ENCODE measurements around the gene LRRFIP2. TPM values are rescaled to one million over a fixed set of nuclear protein-coding genes. Genes with fewer than 3 reads are reported as not detected.

The LRRFIP2 gene
- total RNA-seq, 1 donor from 2014 or later, result 54.0 TPM

DNA sequence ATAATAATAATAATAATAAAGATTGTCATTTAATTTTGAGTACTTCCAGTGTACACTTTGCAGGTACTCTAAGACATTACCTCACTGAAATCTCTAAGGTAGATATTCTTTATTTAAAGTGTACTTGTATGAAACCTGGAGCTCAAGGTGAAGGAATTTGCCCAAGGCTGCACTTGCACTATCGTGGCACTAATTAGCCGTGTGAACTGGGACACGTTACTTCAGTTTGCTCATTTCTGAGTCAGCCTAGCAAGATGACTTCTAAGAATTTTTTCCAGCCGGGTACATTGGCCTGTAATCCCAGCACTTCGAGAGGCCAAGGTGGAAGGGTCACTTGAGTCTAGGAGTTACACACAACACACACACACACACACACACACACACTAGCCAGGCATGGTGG, 147.5 kb downstream of the LRRFIP2 start:
- no peak for DNase-seq (ENCODE audit: low spot score)

DNA sequence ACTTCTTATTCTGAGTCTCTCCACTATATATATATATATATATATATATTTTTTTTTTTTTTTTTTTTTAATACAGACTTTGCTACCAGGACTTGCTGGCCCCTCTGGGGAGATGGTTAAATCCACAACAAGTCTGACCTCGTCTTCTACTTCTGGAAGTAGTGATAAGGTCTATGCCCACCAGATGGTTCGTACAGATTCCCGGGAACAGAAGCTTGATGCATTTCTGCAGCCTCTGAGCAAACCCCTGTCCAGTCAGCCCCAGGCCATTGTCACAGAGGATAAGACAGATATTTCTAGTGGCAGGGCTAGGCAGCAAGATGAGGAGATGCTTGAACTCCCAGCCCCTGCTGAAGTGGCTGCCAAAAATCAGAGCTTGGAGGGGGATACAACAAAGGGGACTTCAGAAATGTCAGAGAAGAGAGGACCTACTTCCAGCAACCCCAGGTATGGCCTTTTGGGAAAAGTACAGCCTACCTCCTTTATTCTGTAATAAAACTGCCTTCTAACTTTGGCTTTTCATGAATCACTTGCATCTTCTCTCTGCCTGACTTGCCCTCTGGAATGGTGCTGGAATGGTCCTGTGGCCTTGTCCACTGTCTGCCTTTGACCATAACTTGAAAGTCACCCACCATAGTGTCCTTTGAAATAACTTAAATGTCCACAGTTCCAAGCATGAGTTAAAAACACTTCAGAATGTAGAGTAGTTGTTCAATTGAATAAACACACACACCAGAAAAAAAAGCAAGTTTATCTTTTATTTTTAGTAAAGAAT, 148.6 kb downstream of the LRRFIP2 start:
- DNase-seq (ENCODE audit: low spot score), result no peak

DNA sequence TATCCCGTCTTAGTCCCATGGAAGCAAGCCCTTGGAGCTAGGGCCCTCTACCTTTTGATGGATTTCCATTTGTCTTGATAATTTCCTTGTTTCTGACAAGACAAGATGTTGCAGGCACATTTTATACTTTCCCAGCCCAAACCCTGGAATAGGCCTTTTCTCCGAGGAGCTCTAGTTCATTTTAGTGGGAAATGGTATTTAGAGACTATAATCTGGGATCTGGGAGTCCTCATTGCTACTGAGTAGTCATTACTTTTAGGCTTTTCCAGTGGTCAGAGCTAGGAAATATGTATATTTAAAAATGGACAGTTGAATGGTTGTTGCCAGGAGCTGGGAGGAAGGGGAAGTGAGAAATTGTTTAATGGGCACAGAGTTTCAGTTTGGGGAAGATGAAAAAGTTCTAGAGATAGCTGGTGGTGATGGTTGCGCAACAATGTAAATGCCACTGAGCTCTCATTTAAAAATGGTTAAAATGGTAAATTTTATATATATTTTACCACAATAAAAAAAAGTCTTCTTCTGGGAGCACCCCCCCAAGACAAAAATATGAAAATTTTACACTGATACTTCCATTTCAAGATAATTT, 149.5 kb downstream of the LRRFIP2 start:
- no peak for DNase-seq (ENCODE audit: low spot score)

DNA sequence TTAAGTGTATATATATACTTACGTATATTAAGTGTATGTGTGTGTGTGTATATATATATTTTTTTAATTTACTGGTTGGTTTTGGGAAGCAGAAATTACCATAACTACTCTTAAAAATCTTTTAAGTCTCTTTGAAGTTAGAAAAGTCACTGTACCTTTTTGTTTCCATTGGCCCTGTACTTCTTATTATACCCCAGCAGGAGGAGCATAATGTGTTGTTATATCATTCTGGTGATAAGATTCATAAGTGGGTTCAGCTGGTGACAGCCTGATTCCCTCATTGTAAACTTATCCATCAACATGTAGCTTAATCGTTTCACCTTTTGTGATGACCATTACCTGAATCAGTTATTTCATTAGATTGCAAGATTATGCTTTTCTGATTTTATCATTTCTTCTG, 150.3 kb downstream of the LRRFIP2 start:
- DNase-seq (ENCODE audit: low spot score), result no peak

DNA sequence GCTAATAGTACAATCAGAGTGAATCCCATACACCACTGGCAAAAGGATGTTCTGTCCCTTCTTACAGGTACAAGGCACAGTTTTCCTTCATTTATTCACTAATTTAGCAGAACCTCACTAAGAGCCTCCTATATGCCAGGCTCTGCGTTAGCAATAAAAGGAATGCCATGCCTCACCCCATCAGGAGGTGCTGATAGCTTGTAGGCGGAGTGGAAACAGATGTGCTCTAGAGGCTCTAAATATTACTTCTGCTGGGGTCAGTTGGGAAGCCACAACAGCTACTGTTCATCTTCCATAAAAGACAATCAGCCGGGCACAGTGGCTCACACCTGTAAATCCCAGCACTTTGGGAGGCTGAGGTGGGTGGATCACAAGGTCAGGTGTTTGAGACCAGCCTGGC, 156.7 kb downstream of the LRRFIP2 start:
- DNase-seq (ENCODE audit: low spot score), result no peak

DNA sequence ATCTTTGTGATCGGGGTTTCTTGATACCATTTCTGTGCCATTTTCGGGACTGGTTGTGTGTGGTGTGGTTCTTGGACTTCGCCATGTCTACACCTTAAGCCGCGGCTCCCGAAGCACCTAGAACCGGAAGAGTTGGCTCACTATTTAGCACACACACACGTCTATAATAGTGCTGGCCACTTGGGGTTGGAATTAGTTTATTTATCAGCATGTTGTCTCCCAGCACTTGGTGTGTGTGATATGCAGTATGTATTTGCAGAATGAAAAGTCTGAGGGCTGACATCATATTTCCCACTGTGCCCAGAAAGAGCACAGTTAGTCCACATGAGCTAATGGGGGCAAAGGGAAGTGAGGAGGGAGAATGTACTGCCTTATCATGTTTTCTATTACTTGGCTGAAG, 157.5 kb downstream of the LRRFIP2 start:
- DNase-seq (ENCODE audit: low spot score), result no peak

DNA sequence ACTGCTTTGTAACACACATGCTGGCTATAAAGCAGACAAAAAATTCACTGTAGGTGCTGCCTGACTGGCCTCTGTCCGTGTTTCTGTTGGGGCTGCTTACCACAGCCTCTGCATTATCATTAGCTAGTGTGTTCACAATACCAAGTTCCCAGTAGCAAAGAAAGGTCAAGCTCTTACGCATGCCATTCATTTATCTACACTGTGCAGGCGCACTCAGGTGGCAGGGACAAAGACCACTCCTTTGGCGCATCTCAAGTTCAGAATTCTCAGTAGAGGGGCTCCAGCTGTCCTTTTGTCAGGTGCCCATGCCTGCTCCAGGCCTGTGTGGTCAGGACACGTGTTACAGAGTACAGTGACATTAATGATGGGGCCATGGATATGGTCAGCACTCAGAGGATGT, 158.7 kb downstream of the LRRFIP2 start:
- DNase-seq (ENCODE audit: low spot score), result no peak

DNA sequence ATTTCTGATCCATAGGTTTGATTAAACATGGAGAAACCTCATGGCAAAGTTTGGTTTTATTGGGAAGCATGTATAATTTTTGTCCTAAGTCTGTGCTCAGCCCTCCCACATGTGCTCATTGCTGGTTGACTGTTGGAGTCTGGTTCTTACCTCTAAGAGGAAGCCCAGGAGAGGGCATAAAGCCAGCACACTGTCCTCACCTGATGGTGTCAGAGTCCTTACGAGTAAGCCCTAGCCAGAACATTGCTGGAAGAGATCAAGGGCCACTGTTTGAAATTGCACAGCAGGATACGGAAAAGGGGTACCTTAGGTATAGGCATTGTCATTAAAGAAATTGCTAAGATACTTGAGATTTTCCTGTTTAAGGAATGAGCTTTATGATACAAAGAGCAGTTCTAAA, 159.8 kb downstream of the LRRFIP2 start:
- no peak for DNase-seq (ENCODE audit: low spot score)

Other genes with a start within 250 kb of the LRRFIP2 start
- 44.2 TPM for gene TRANK1, start 229.5 kb downstream of the LRRFIP2 start, total RNA-seq
- 24.6 TPM for gene EPM2AIP1, start 181.5 kb downstream of the LRRFIP2 start, total RNA-seq
- 30.0 TPM for gene MLH1, start 181.1 kb downstream of the LRRFIP2 start, total RNA-seq
- gene GOLGA4, start 68.7 kb upstream of the LRRFIP2 start, total RNA-seq, result 89.0 TPM

Data from mucosa of gallbladder (tissue), 1 donor.